OCI-LY1 (cell line): ENCODE results near the gene RMC1.

Source experiments
- H2AFZ ChIP-seq: fragments of 200-600 bp; sonication (generic), shearing (Covaris generic); 2 replicates; pipeline ENCODE4 v1.6.0; 2014; ENCODE audit warnings: antibody characterized with exemption, mild to moderate bottlenecking, low read length
- H3F3A ChIP-seq: fragments of 200-600 bp; sonication (generic), shearing (Covaris generic); 2 replicates; pipeline ENCODE4 v1.6.0; 2014; ENCODE audit warnings: mild to moderate bottlenecking, antibody characterized with exemption, low read length, moderate library complexity; ENCODE audit not compliant: insufficient read depth
- H3K27ac ChIP-seq: fragments of 200-600 bp; sonication (generic); 2 replicates; pipeline ENCODE4 v1.5.1; 2014; ENCODE audit warnings: low read length, mixed run types, mild to moderate bottlenecking, low read depth; ENCODE audit not compliant: poor library complexity, severe bottlenecking
- H3K27me3 ChIP-seq: fragments of 200-600 bp; sonication (generic); 2 replicates; pipeline ENCODE4 v1.6.0; 2014; ENCODE audit warnings: antibody characterized with exemption, mild to moderate bottlenecking, low read length, moderate library complexity; ENCODE audit not compliant: insufficient read depth
- H3K36me3 ChIP-seq: fragments of 200-600 bp; sonication (generic); 2 replicates; pipeline ENCODE4 v1.6.1; 2014; ENCODE audit warnings: mild to moderate bottlenecking, antibody characterized with exemption, low read length, moderate library complexity, mixed read lengths; ENCODE audit not compliant: insufficient read depth
- H3K4me1 ChIP-seq: fragments of 200-600 bp; sonication (generic); 2 replicates; pipeline ENCODE4 v1.5.1; 2014; ENCODE audit warnings: mild to moderate bottlenecking, low read length, moderate library complexity; ENCODE audit not compliant: insufficient read depth, severe bottlenecking
- H3K4me2 ChIP-seq: fragments of 200-600 bp; sonication (generic), shearing (Covaris generic); 2 replicates; pipeline ENCODE4 v1.6.1; 2014; ENCODE audit warnings: low read length
- H3K4me3 ChIP-seq: fragments of 200-600 bp; sonication (generic); 2 replicates; pipeline ENCODE4 v1.5.1; 2014; ENCODE audit warnings: low read length, low read depth, mild to moderate bottlenecking, mixed read lengths; ENCODE audit not compliant: poor library complexity, severe bottlenecking
- H3K79me2 ChIP-seq: fragments of 200-600 bp; shearing (Covaris generic); 2 replicates; pipeline ENCODE4 v1.6.1; 2016; ENCODE audit warnings: mixed run types, low read length, mixed read lengths; ENCODE audit not compliant: insufficient read depth
- H3K9ac ChIP-seq: fragments of 200-600 bp; sonication (generic), shearing (Covaris generic); 2 replicates; pipeline ENCODE4 v1.6.1; 2014; ENCODE audit warnings: mild to moderate bottlenecking, low read length, mixed read lengths
- H3K9me2 ChIP-seq: fragments of 200-600 bp; sonication (generic), shearing (Covaris generic); 2 replicates; pipeline ENCODE4 v1.6.1; 2014; ENCODE audit warnings: low read depth, mild to moderate bottlenecking, low read length, mixed read lengths
- H3K9me3 ChIP-seq: fragments of 200-600 bp; shearing (Covaris generic); 2 replicates; pipeline ENCODE4 v1.6.1; 2014; ENCODE audit warnings: low read length, mixed read lengths
- H4K20me1 ChIP-seq: fragments of 200-600 bp; sonication (generic), shearing (Covaris generic); 2 replicates; pipeline ENCODE4 v1.6.0; 2016; ENCODE audit warnings: mild to moderate bottlenecking, low read length; ENCODE audit not compliant: insufficient read depth
- CTCF ChIP-seq: fragments of 200-600 bp; sonication (generic), shearing (Covaris generic); IDR thresholded peaks from 2 replicates; pipeline ENCODE4 v1.5.1; 2017; ENCODE audit warnings: mild to moderate bottlenecking, antibody characterized with exemption, low read length, moderate library complexity, mixed read lengths
- EZH2 ChIP-seq: fragments of 200-600 bp; sonication (generic), shearing (Covaris generic); IDR thresholded peaks from 2 replicates; pipeline ENCODE4 v1.8.0; 2017; ENCODE audit warnings: borderline replicate concordance, mixed run types, mild to moderate bottlenecking, antibody characterized with exemption, low read length, moderate library complexity, mixed read lengths

The RMC1 gene

GRCh38 chr18:23550898-23551297 lies 47.6 kb downstream of the RMC1 start:
- Histone ChIP-seq H4K20me1 (no peaks in the 10 kb centered on the region), H2AFZ (no peak overlapping the region), H3K4me1 (no peaks in the 10 kb centered on the region), H3K27ac (no peak overlapping the region), H3K27me3 (no peaks in the 10 kb centered on the region), H3K4me3 (no peak overlapping the region), H3K79me2 (no peaks in the 10 kb centered on the region), H3K36me3 (peaks cover 72% of the 10 kb centered on the region), H3K4me2 (no peak overlapping the region), H3K9me2 (no peaks in the 10 kb centered on the region), H3F3A (no peaks in the 10 kb centered on the region), H3K9me3 (no peaks in the 10 kb centered on the region), H3K9ac (no peak overlapping the region)
- TF ChIP-seq EZH2: no peak
- TF ChIP-seq CTCF: no peak

- Histone ChIP-seq H3K4me3 (no peak overlapping the region), H3F3A (no peaks in the 10 kb centered on the region), H3K79me2 (no peaks in the 10 kb centered on the region), H3K4me2 (no peak overlapping the region), H3K27ac (no peak overlapping the region), H3K9ac (no peak overlapping the region), H3K9me3 (no peaks in the 10 kb centered on the region), H3K9me2 (no peaks in the 10 kb centered on the region), H3K27me3 (no peaks in the 10 kb centered on the region), H2AFZ (no peak overlapping the region), H3K4me1 (no peaks in the 10 kb centered on the region), H3K36me3 (peaks cover 75% of the 10 kb centered on the region), H4K20me1 (no peaks in the 10 kb centered on the region)
- TF ChIP-seq CTCF (no peak), EZH2 (no peak)
Measured at GRCh38 chr18:23551978-23552377, 48.7 kb downstream of the RMC1 start.

GRCh38 chr18:23552505-23552904 lies 49.2 kb downstream of the RMC1 start:
- Histone ChIP-seq H3K79me2 (no peaks in the 10 kb centered on the region), H3K27me3 (no peaks in the 10 kb centered on the region), H3K4me2 (no peak overlapping the region), H3K9me2 (no peaks in the 10 kb centered on the region), H3F3A (no peaks in the 10 kb centered on the region), H2AFZ (no peak overlapping the region), H3K27ac (no peak overlapping the region), H4K20me1 (no peaks in the 10 kb centered on the region), H3K9me3 (no peaks in the 10 kb centered on the region), H3K4me1 (no peaks in the 10 kb centered on the region), H3K36me3 (peaks cover 72% of the 10 kb centered on the region), H3K4me3 (no peak overlapping the region), H3K9ac (no peak overlapping the region)
- TF ChIP-seq CTCF (no peak), EZH2 (no peak)
